SW480 (cell line): ENCODE measurements around the gene COL1A2.

Experiments used
- DNase-seq: peaks from one replicate; pipeline ENCODE4 v3.0.0-alpha.2; 2016; ENCODE audit warnings: low spot score

Gene COL1A2

GRCh38 chr7:94394437-94395140 is at the start of gene COL1A2:
Gene COL1A2, plus strand, starts transcription at chr7:94394895. Its CDS starts 137 bp downstream, at chr7:94395032.
- no peak for DNase-seq

DNA sequence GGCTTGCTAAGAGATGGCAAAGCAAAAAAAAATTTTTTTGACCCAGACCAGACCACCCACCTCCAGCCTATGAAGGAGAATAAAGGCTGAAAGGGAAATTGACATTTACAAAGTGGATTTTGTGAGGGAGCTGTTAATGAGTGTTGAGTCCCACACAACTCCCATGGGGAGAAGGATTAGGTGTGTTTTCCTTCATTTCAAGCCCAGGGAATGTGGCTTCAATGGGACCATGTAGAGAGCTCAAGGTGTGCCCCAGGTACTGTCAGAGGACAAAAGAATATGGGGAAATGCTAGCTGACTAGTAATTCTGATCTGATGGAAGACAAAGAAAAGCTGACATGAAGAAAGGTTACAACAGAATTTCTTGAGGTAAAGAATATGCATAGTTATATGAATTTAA is 48.8 kb upstream of the COL1A2 start:
- DNase-seq = no peak

- no peak for DNase-seq
Measured at GRCh38 chr7:94348142-94348541, 46.6 kb upstream of the COL1A2 start.

GRCh38 chr7:94350734-94351133 is 44.0 kb upstream of the COL1A2 start:
- no peak for DNase-seq

GRCh38 chr7:94351703-94352102 is 43.0 kb upstream of the COL1A2 start:
- DNase-seq = no peak

- no peak for DNase-seq
Measured at GRCh38 chr7:94352887-94353286, 41.8 kb upstream of the COL1A2 start.

- no peak for DNase-seq
Measured at GRCh38 chr7:94354953-94355352, 39.7 kb upstream of the COL1A2 start.

DNA sequence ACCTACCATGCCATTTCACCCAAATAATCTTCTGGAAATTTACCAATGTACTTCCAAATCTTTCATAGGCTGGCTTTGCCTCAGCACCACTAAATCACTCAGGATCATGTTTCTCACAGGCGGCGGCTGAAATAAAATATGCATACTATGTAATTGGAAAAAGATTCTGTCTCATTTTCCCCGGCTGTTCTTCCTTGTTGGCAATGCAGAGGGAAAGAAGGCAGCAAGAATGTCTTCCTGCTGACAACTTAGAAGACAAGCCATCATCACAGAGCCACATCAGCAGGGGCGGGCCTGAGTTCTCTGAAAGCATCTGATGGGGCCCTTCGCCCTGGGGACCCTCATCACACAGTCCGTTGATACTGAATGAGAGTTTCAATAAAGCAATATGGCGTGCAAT is 39.2 kb upstream of the COL1A2 start:
- DNase-seq = no peak

GRCh38 chr7:94357076-94357475 is 37.6 kb upstream of the COL1A2 start:
- no peak for DNase-seq

DNA sequence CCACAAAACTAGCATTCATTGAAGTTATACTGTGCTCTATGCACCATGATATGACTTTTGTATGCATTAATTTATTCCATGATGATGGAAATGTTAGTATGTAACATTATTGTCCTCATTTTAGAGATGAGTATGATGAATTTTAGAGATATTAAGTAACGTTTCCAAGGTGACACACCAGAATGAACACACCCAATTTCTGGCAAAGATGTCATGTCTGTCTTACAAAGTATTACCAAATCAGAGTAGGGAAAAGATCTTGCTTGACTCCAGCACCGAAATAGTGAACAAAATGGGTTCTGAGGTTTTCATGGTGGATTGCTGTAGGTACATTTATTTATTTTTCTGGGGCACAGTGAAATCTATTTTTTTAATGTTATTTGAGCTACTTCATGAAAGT is 33.8 kb upstream of the COL1A2 start:
- DNase-seq = no peak

GRCh38 chr7:94362276-94362675 is 32.4 kb upstream of the COL1A2 start:
- DNase-seq = no peak

GRCh38 chr7:94364816-94365215 is 29.9 kb upstream of the COL1A2 start:
- no peak for DNase-seq

DNA sequence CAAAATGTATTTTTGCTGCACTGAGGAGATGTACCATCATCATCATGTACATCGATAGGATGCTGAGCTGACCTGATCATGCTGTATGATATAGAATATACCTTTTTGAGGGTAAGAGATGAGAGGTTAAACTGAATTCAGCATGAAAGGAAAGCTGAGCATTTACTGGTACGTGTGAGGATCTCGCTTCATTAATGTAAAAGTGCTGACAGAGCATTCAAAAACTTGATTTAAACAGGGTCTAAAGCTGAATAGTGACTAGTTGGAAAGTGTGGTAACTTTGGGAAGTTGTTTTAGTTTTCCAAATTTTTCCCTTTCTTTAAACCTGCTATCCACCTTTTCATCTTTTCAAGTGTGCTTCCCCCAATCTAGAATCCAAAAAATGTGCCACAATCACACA is 28.5 kb upstream of the COL1A2 start:
- DNase-seq = no peak

DNA sequence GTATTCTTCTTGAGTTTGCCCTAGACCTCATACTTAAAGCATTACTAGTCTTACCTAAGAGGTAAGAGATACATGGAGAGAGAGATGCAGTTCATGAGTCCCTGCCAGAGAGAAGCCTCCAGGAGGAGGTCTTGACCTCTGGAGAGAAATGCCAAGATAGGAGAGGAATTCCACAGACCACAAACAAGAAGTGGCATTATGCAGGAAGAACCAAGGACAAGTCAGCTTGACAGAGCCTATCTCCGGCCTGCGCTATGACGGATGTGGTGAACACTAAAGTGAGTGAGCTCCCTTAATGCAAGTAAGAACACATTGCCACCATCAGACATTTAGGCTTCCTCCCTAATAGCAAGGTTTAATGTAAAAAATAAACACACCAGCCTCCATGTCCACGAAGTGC is 27.9 kb upstream of the COL1A2 start:
- no peak for DNase-seq

DNA sequence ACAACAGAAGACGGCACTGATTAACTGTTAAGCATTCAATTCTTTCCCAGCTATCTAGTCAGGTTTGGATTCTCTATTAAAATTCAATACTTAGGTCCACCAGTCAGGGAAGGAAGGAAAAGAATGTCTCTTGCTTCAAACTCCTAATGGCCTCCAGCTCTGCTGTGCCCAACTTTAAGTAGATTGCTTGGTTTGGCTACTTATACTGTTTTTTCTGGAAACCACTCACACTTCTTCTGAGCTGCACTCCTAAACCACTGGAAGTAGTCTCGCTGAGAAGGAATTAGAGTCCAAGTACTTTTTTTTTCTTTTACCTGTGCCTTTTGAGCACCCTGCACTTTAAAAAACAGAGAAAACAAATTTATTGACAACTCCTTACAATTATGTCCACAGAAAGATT is 26.7 kb upstream of the COL1A2 start:
- no peak for DNase-seq

GRCh38 chr7:94368371-94368791 is 26.3 kb upstream of the COL1A2 start:
- no peak for DNase-seq

DNA sequence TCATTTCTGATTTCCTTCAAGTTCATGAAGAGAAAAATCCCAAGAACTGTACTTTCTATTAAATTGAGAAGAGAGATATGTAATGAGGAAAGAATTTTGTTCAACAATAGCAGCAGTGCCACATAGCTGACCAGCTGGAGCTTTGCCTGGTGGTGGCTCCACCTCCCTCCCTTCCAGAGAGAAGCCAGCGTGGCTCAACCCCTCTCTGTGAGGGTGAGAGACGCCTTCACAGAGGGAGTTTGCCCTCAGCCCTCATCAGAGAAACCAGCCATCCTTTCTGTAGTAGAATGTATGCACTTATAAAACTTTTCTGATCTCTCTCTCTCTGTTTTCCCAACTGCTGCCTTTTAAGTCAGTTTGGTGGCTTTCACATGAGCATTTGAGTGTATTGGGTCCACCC is 20.5 kb upstream of the COL1A2 start:
- no peak for DNase-seq

- no peak for DNase-seq
Measured at GRCh38 chr7:94374721-94375566, 19.8 kb upstream of the COL1A2 start.

DNA sequence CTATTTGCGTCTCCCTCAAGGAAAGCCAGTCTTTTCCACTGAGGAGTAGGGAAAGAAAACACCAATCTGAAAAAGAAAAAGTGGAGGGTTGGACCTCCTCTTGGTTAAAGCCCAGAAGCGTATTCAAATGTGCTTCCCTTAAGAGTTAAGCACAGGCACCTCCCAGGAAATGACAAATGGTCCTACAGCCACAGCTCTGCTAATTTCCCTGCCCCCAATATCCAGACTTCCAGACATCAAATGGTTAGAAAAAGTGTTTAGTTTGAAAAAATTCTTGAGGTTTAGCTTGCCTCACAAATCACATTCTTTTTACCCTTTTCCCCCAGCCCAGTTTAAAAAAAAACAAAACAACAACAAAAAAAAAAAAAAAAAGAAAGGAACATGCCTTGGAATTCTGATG is 19.0 kb upstream of the COL1A2 start:
- no peak for DNase-seq

DNA sequence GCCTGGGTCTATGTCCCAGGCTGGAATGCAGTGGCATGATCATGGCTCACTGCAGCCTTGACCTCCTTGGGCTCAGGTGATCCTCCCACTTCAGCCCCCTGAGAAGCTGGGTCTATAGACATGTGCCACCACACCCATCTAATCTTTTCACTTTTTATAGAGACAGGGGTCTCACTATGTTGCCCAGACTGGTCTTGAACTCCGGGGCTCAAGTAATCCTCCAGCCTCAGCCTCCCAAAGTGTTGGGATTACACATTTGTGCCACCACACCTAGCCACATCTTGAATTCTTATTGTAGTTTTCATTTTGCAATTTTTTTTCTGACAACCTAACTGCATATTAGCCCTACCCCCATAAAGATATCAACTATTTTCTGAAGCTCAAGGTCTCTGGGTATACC is 18.4 kb upstream of the COL1A2 start:
- DNase-seq = no peak

GRCh38 chr7:94378356-94378755 is 16.3 kb upstream of the COL1A2 start:
- DNase-seq = no peak

DNA sequence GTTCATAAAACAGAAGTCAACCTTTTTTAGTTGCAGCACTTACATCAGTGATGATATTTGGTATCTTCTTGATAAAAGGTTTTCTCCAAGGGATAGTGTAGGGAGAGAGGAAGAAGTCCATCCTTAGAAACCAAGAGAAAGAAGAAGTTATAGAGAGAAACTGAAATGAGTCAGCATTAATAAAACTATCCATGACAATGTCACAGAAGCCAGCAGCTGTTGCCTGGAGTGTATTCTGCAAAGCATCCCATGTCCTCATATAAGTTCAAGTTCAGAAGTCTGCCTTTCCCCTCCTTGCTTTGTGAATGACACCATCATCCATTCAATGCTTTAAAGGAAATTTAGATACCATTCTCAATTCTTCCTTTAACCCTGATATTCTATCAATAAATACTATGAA is 14.4 kb upstream of the COL1A2 start:
- DNase-seq = no peak

DNA sequence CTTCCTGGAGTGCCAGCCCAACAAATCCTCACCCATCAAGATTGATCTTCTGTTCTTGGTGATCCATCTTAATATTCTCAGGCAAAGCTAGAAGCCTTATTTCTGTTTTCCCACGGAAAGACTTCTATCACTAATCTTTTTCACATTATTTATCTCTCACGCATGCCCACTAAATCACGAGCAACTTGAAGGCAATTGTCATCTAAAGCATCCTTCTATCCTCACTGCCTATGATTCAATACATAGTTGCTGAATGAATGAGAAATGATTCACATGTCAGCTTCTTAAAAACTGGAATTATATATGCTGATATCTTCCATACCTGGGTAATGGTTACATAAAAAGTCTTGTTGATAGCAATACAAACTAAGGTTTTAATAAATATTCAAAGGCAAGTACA is 12.6 kb upstream of the COL1A2 start:
- no peak for DNase-seq

- no peak for DNase-seq
Measured at GRCh38 chr7:94382746-94383145, 11.9 kb upstream of the COL1A2 start.
